Erythroblast (primary cell): ENCODE measurements around the gene ACSL3.

Experiments
- GATA1 ChIP-seq: IDR thresholded peaks from 2 replicates; pipeline ENCODE4 v1.6.1; 2011; ENCODE audit warnings: low read depth, mild to moderate bottlenecking, control low read depth, low read length, moderate library complexity
- POLR2A ChIP-seq: IDR thresholded peaks from 2 replicates; pipeline ENCODE4 v1.6.1; 2011; ENCODE audit warnings: mild to moderate bottlenecking, low read length

DNA sequence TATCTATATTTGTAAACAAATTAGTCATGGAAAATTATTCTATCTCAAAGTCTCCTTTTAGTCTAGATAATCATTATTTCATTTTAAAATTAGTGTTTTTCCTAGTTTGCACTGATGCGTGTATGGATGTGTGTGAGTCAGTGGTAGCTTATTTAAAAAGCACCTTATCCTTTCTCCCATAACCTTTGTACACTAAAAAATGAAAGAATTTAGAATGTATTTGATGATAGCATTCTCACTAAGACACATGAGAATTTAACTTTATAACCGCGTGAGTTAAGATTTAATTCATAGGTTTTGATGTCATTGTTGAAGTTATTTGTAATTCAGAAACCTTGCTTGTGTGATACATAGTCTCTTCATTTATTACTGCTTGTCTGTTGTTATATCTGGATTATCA, 81.7 kb downstream of the ACSL3 start:
- TF ChIP-seq POLR2A (no peak), GATA1 (no peak)
